K562 (cell line): Measurements from ENCODE around the gene CPED1. TPM values are rescaled to one million over a fixed set of nuclear protein-coding genes. Genes with fewer than 3 reads are reported as not detected.
A peak's percentile ranks its signal among the peaks of the same experiment; 100 is the strongest.

Source experiments
- BRF1 ChIP-seq: IDR thresholded peaks from 3 replicates; pipeline ENCODE4 v1.6.1; 2011; ENCODE audit warnings: borderline replicate concordance, mild to moderate bottlenecking; ENCODE audit not compliant: insufficient read length; ENCODE audit errors: extremely low read depth
- CAMTA2 ChIP-seq: fragments of 250-450 bp; sonication (Bioruptor Pico); conservative IDR thresholded peaks from 2 replicates; pipeline ENCODE4 v1.5.1; 2022
- FOXP1 ChIP-seq: sonication (generic); formaldehyde crosslinking; IDR thresholded peaks from 2 replicates; pipeline ENCODE4 v1.8.0; 2022; ENCODE audit warnings: mild to moderate bottlenecking, missing genetic modification reagents
- MBD2 ChIP-seq: sonication (generic); IDR thresholded peaks from 2 replicates; pipeline ENCODE4 v1.6.1; 2016; ENCODE audit warnings: low read depth, borderline replicate concordance
- PHB ChIP-seq: fragments of 250-450 bp; sonication (Bioruptor Pico); IDR thresholded peaks from 2 replicates; pipeline ENCODE4 v1.5.0; 2021
- SAFB2 ChIP-seq: fragments of 200-400 bp; formaldehyde crosslinking; IDR thresholded peaks from 2 replicates; pipeline ENCODE4 v1.6.1; 2018; ENCODE audit warnings: borderline replicate concordance, low read length, low read depth, moderate library complexity; ENCODE audit not compliant: severe bottlenecking
- SUPT5H ChIP-seq: fragments of 450-650 bp; IDR thresholded peaks from 2 replicates; pipeline ENCODE4 v1.6.1; 2016
- ZNF232 ChIP-seq: sonication (generic); formaldehyde crosslinking; IDR thresholded peaks from 2 replicates; pipeline ENCODE4 v1.8.0; 2022; ENCODE audit warnings: mild to moderate bottlenecking, missing genetic modification reagents
- ZNF699 ChIP-seq: fragments of 250-450 bp; sonication (Bioruptor Pico); IDR thresholded peaks from 2 replicates; pipeline ENCODE4 v1.8.0; 2021; ENCODE audit warnings: mild to moderate bottlenecking, moderate library complexity; ENCODE audit not compliant: insufficient replicate concordance
- ZNF766 ChIP-seq: fragments of 200-800 bp; sonication (Bioruptor generic); conservative IDR thresholded peaks from 2 replicates; pipeline ENCODE4 v1.6.1; 2016; ENCODE audit warnings: missing genetic modification characterization, missing compliant biosample characterization
- polyA plus RNA-seq, 8 experiments: library from polyadenylated mRNA; depleted of rRNA in 4 of 8; stranded (reverse) in 5 of 8; unstranded in 3 of 8; fragments of >200 nt; fragmentation: Nextera tagmentation in 2 of 8; fragmentation: Illumina TruSeq in 1 of 8; extraction: Ambion mirVana in 2 of 8; extraction: Trizol in 1 of 8; gene quantifications; 2 replicates each; pipeline versions ENCODE4 v1.2.1 to v1.2.3, GENCODE V29; 2011 to 2014; ENCODE audit warnings: inconsistent platforms in 1 of 8, missing spikeins in 1 of 8
- total RNA-seq, 7 experiments: library from RNA; depleted of rRNA in 6 of 7; stranded (reverse); fragments of >200 nt in 6 of 7; fragmentation: Illumina TruSeq in 2 of 7; extraction: Trizol in 2 of 7; gene quantifications; 2 replicates each; pipeline versions ENCODE4 v1.2.1 to v1.2.3, GENCODE V29; 2011 to 2021; ENCODE audit warnings: low replicate concordance in 1 of 7
- TF ChIP-seq, protein P1 (sequence below): fragments of 250-450 bp; sonication (Bioruptor Pico); IDR thresholded peaks from 2 replicates; pipeline ENCODE4 v1.4.0; 2020; ENCODE audit warnings: mild to moderate bottlenecking
- TF ChIP-seq, protein P2 (sequence below): fragments of 250-450 bp; sonication (Bioruptor Pico); IDR thresholded peaks from 2 replicates; pipeline ENCODE4 v1.6.1; 2021; ENCODE audit warnings: mild to moderate bottlenecking
- TF ChIP-seq, protein P3 (sequence below): sonication (generic); formaldehyde crosslinking; IDR thresholded peaks from 2 replicates; pipeline ENCODE4 v1.8.1; 2022; ENCODE audit warnings: missing genetic modification reagents
- TF ChIP-seq, protein P4 (sequence below): fragments of 250-450 bp; sonication (Bioruptor Pico); IDR thresholded peaks from 2 replicates; pipeline ENCODE4 v1.5.0; 2021; ENCODE audit warnings: mild to moderate bottlenecking, moderate library complexity
- TF ChIP-seq, protein P5 (sequence below), 2 experiments: fragments of 450-650 bp; IDR thresholded peaks; 2 replicates each; pipeline ENCODE4 v1.6.1; 2016
- TF ChIP-seq, protein P6 (sequence below), 2 experiments: IDR thresholded peaks in 1 of 2; conservative IDR thresholded peaks in 1 of 2; 2 replicates each; pipeline ENCODE4 v1.6.1; 2016; ENCODE audit warnings: low read depth in 2 of 2, mild to moderate bottlenecking in 1 of 2, missing compliant biosample characterization in 1 of 2, missing genetic modification characterization in 1 of 2, moderate library complexity in 1 of 2

The CPED1 gene
- total and polyA plus RNA-seq, 9 of the 15 experiments (the other 6 are each of a cell fraction or from before 2014, with no cell fraction given): 195 to 393 (median 290) TPM

DNA sequence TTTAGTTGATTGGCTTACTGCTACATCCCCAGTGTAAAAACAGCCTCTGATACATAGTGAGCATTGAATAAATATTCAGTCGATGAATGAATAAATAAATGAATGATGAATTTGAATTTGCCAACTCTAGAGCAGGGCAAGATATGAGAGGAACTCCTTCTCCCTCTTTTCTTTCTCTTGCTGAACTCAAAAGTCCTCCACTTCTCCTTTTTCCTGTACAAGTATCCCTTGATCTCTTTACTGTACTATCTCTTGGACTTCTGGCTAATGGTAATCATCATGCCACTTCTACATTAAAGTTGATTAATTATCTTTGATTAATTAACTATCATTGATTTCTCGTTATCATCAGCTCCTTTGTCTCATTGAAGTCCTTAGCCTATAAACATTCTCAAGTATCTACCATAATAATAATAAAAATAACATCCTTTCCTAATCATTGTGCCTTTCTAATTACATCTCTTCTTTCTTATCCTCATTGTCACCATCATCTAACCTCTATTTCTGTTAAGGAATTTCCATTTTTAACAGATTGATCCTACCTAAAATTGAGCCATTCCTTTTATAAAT is 10.6 kb downstream of the CPED1 start (continued):
- TF ChIP-seq MBD2 (no peak), FOXP1 (no peak), PHB (CRISPR knock-in tag) (no peak), SAFB2 (no peak), BRF1 (no peak), ZNF699 (no peak), SUPT5H (no peak), ZNF766 (CRISPR knock-in tag) (no peak), CAMTA2 (CRISPR knock-in tag) (no peak), ZNF232 (CRISPR knock-in tag) (no peak)
- TF ChIP-seq, protein P1, sequence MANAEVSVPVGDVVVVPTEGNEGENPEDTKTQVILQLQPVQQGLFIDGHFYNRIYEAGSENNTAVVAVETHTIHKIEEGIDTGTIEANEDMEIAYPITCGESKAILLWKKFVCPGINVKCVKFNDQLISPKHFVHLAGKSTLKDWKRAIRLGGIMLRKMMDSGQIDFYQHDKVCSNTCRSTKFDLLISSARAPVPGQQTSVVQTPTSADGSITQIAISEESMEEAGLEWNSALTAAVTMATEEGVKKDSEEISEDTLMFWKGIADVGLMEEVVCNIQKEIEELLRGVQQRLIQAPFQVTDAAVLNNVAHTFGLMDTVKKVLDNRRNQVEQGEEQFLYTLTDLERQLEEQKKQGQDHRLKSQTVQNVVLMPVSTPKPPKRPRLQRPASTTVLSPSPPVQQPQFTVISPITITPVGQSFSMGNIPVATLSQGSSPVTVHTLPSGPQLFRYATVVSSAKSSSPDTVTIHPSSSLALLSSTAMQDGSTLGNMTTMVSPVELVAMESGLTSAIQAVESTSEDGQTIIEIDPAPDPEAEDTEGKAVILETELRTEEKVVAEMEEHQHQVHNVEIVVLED (CRISPR knock-in tag): no peak
- TF ChIP-seq, protein P2, sequence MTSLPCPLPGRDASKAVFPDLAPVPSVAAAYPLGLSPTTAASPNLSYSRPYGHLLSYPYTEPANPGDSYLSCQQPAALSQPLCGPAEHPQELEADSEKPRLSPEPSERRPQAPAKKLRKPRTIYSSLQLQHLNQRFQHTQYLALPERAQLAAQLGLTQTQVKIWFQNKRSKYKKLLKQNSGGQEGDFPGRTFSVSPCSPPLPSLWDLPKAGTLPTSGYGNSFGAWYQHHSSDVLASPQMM: no peak
- TF ChIP-seq, protein P3, sequence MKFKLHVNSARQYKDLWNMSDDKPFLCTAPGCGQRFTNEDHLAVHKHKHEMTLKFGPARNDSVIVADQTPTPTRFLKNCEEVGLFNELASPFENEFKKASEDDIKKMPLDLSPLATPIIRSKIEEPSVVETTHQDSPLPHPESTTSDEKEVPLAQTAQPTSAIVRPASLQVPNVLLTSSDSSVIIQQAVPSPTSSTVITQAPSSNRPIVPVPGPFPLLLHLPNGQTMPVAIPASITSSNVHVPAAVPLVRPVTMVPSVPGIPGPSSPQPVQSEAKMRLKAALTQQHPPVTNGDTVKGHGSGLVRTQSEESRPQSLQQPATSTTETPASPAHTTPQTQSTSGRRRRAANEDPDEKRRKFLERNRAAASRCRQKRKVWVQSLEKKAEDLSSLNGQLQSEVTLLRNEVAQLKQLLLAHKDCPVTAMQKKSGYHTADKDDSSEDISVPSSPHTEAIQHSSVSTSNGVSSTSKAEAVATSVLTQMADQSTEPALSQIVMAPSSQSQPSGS (CRISPR knock-in tag): no peak
- TF ChIP-seq, protein P4, sequence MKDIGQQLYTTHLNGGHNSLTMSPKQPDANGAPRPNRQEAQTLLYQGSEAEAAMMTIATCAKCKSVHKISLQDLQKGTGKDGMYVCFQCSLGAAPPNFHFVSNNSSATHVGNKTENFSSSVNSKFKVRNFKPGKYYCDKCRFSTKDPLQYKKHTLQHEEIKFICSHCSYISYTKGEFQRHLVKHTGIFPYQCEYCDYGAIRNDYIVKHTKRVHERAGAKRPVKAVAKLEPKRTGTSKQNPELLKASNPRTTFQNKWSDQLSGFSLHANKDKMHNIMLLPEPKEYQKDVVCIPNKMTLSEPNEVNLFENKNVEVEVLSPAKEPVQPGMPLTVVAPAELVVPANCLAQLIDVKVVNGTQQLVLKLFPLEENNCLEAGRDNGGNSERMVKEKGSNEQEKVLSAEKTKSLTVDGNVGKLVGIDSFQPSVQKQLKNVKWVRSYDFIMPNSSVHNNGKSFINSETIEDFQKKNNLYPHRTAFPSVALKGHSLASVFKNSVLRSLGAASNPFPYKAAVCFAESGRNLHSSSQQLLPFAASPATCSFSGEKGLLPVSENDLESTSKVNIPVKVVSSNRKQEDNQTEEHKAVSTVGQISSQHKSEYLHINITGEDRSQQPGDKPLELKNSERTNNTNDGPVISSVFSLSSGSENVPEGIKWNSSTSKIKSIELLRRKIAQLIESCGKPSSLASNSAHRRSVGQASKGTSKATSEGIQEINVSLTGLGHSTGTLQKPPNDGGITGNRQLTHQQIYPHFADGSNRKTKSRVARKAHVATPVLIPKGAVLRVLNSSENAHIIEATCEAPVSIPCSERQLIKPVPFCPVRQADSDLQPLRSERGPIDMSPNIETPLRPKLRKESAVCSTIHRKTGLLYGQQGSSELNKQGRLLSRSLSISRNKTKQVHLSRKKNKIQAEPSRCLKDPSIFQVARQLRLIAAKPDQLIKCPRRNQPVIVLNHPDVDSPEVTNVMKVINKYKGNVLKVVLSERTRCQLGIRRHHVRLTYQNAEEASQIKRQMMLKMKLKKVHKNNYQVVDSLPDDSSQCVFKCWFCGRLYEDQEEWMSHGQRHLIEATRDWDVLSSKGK: no peak
- TF ChIP-seq, protein P5, sequence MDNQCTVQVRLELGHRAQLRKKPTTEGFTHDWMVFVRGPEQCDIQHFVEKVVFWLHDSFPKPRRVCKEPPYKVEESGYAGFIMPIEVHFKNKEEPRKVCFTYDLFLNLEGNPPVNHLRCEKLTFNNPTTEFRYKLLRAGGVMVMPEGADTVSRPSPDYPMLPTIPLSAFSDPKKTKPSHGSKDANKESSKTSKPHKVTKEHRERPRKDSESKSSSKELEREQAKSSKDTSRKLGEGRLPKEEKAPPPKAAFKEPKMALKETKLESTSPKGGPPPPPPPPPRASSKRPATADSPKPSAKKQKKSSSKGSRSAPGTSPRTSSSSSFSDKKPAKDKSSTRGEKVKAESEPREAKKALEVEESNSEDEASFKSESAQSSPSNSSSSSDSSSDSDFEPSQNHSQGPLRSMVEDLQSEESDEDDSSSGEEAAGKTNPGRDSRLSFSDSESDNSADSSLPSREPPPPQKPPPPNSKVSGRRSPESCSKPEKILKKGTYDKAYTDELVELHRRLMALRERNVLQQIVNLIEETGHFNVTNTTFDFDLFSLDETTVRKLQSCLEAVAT (IDR thresholded peaks at IDR 0.05): peak in 1 of 2 experiments; percentile 10; a peak in 1 of 4 replicates
- TF ChIP-seq, protein P6, sequence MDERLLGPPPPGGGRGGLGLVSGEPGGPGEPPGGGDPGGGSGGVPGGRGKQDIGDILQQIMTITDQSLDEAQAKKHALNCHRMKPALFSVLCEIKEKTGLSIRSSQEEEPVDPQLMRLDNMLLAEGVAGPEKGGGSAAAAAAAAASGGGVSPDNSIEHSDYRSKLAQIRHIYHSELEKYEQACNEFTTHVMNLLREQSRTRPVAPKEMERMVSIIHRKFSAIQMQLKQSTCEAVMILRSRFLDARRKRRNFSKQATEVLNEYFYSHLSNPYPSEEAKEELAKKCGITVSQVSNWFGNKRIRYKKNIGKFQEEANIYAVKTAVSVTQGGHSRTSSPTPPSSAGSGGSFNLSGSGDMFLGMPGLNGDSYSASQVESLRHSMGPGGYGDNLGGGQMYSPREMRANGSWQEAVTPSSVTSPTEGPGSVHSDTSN (CRISPR knock-in tag; IDR thresholded peaks at IDR 0.05; ENCODE audit: low read depth): no peak
- TF ChIP-seq, protein P6 (tag; conservative IDR thresholded peaks at IDR 0.05; ENCODE audit: low read depth): peak; percentile 34; the same call in 1 of the 2 replicates
